ENCODE measurements around the gene EIF4EBP2. TPM values are rescaled to one million over a fixed set of nuclear protein-coding genes. Genes with fewer than 3 reads are reported as not detected.

EIF4EBP2 gene
- total and polyA plus RNA-seq, 12 donors: 17.7 to 106 (median 70.1) TPM

DNA sequence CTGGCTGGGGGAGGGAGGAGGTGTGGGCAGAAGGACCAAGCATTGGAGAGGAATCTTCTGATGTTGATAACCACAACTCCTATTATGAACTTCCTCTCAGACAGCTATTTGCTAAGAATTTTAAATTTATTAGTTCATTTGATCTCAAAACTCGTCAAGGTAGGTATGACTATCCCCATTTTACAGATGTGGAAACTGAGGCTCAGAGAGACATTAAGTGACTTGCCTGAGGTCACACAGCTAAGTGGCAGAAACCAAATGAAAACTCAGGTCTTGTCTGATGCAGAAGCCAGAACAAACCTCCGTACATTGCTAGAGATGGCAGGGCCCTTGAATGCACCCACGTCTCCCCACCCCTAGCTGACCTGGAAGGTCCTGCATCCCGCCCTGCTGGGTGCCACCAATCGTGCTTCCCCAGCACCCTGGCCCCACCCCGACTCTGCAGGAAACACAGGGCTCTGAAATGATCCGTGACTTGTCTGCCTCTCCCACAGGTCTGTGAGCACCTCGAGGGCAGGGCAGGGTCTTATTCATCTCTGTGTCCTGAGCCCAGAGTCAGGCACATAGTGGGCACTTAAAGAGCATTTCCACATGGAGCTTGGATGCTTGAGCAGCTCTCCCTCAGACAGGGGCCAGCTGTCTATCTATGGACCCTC, 69.0 kb downstream of the EIF4EBP2 start:
- intact Hi-C loops (cut with DNase I): loop anchor here in 1 of 2 donors (10.0 kb wide), 1 partner anchor 282 kb away; no protein-coding TSS in a partner anchor
- DNase-seq: no peak
- no peaks in the 10 kb centered on the region for H3K27me3 ChIP-seq
- H3K4me1 ChIP-seq (replicated peaks in 1 of 2): peaks cover under 1 to 8% of the 10 kb centered on the region in 2 donors
- 72 to 78% (median 75%) methylated on average over 6 to 8 of the region's 8 CpGs for WGBS, 4 donors
- H3K27ac ChIP-seq: no peak overlapping the region
- H3K36me3 ChIP-seq (replicated peaks in 1 of 2): no peaks in the 10 kb centered on the region
- no peaks in the 10 kb centered on the region for H3K9me3 ChIP-seq (replicated peaks in 1 of 3)
- no peak overlapping the region for H3K4me3 ChIP-seq
- TF ChIP-seq POLR2A (IDR thresholded peaks at IDR 0.05): no peak
- TF ChIP-seq, protein P1, sequence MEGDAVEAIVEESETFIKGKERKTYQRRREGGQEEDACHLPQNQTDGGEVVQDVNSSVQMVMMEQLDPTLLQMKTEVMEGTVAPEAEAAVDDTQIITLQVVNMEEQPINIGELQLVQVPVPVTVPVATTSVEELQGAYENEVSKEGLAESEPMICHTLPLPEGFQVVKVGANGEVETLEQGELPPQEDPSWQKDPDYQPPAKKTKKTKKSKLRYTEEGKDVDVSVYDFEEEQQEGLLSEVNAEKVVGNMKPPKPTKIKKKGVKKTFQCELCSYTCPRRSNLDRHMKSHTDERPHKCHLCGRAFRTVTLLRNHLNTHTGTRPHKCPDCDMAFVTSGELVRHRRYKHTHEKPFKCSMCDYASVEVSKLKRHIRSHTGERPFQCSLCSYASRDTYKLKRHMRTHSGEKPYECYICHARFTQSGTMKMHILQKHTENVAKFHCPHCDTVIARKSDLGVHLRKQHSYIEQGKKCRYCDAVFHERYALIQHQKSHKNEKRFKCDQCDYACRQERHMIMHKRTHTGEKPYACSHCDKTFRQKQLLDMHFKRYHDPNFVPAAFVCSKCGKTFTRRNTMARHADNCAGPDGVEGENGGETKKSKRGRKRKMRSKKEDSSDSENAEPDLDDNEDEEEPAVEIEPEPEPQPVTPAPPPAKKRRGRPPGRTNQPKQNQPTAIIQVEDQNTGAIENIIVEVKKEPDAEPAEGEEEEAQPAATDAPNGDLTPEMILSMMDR (IDR thresholded peaks at IDR 0.05): no peak

DNA sequence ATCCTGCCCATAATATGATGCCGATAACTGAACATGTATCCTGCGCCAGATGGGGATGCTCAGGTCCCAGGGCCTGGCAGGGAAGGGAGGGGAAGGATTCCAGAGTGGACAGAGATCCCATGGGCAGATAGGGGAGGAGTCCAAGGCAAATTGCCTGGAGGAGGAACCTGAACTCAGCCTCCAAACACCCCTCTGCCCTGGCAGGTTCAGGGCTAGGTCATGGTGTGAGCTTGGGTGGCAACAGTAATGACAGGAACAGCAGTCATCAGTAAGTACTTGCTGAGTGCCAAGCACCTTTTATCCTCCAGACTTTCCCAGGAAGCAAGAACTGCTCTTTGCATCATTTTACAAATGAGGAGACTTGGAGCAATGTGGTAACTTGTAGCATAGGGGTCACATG, 70.8 kb downstream of the EIF4EBP2 start:
- Histone ChIP-seq H3K27me3 (no peaks in the 10 kb centered on the region), H3K4me3 (no peak overlapping the region), H3K9me3 (replicated peaks in 1 of 3) (no peaks in the 10 kb centered on the region), H3K4me1 (replicated peaks in 1 of 2) (peaks cover 10 to 14% of the 10 kb centered on the region in 2 donors), H3K27ac (no peak overlapping the region), H3K36me3 (replicated peaks in 1 of 2) (no peaks in the 10 kb centered on the region)
- no peak for DNase-seq
- 89 to 91% (median 90%) methylated on average over 2 of the region's 2 CpGs for WGBS, 4 donors
- intact Hi-C loops (cut with DNase I): loop anchor here in 1 of 2 donors (10.0 kb wide), 1 partner anchor 280 kb away; no protein-coding TSS in a partner anchor
- TF ChIP-seq, protein P1 (IDR thresholded peaks at IDR 0.05): no peak
- no peak for TF ChIP-seq POLR2A (IDR thresholded peaks at IDR 0.05)

DNA sequence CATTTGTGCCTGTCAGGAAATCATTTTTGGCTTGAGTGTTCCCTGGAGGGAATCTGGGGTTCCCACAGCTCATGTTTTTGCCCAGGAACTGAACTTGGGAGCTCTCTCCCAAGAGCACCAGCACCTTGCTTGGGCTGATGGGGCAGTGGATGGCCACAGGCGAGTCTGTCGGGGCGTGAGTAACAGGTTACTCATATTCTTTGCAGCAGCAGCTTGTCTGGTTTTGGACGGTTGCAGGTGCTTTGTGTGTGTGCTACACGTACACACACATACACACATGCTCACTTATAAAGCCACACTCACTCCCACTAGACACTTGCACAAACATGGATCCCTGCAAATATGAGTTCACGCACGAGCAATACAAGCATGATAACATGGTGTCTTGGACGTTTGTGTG, 71.7 kb downstream of the EIF4EBP2 start:
- WGBS, 4 donors: 84 to 91% (median 90%) methylated on average over 8 of the region's 8 CpGs
- Histone ChIP-seq H3K27ac (no peak overlapping the region), H3K4me1 (replicated peaks in 1 of 2) (peaks cover 10 to 14% of the 10 kb centered on the region in 2 donors), H3K4me3 (no peak overlapping the region), H3K36me3 (replicated peaks in 1 of 2) (no peaks in the 10 kb centered on the region), H3K27me3 (no peaks in the 10 kb centered on the region), H3K9me3 (replicated peaks in 1 of 3) (no peaks in the 10 kb centered on the region)
- intact Hi-C loops (cut with DNase I): loop anchor here in 1 of 2 donors (10.0 kb wide), 1 partner anchor 279 kb away; no protein-coding TSS in a partner anchor
- no peak for DNase-seq
- TF ChIP-seq POLR2A (IDR thresholded peaks at IDR 0.05): no peak
- TF ChIP-seq, protein P1 (IDR thresholded peaks at IDR 0.05): no peak

DNA sequence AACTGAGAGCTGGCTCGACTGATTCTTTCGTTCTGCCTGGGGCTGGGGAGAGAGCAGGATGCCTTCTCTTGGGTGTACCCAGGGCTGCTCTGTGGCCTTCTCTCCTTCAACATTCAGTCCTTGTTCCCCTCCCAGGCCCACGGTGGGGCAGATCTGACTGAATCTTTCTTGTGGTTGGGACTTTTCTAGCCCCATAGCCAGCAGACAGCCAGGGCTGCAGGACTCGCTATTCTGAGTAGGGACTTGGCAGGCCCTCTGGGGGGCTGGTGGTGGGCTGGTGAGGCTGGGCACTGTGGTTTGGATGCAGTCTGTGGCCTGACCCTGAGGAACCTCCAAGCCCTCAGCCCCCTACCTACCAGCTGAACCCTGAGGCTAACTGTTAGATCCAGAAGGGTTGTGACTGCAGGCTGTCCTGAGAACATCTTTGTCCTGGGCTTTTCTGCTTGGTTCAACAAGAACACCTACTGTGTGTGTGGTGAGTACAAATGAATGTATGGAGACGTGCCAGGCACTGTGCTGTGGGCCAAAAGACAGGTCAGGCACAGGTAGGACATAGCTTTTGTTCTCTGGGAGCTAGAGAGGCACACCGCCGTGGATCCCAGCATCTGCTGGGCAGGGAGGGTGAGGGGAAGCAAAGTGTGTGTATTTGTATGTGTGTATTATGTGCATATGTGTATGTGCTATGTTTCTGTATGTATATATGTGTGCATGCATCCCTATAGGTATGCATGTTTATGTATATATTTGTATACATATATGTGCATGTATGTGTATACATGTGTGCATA, 72.5 kb downstream of the EIF4EBP2 start:
- 71 to 85% (median 73%) methylated on average over 6 to 7 of the region's 7 CpGs for WGBS, 4 donors
- no peak for TF ChIP-seq POLR2A (IDR thresholded peaks at IDR 0.05)
- TF ChIP-seq, protein P1 (IDR thresholded peaks at IDR 0.05): no peak
- no peak overlapping the region for H3K27ac ChIP-seq
- no peaks in the 10 kb centered on the region for H3K9me3 ChIP-seq (replicated peaks in 1 of 3)
- peaks cover 10 to 18% of the 10 kb centered on the region in 2 donors for H3K4me1 ChIP-seq (replicated peaks in 1 of 2)
- H3K27me3 ChIP-seq: no peaks in the 10 kb centered on the region
- no peak for DNase-seq
- intact Hi-C loops (cut with DNase I): loop anchor here in 1 of 2 donors (10.0 kb wide), 1 partner anchor 278 kb away; no protein-coding TSS in a partner anchor
- no peaks in the 10 kb centered on the region for H3K36me3 ChIP-seq (replicated peaks in 1 of 2)
- H3K4me3 ChIP-seq: no peak overlapping the region

Data from adrenal gland (tissue), 12 donors.